Activated naive CD4-positive, alpha-beta T cell treated with anti-CD3 and anti-CD28 coated beads, Interleukin-2, amount 10 ng/mL, durations not matched to agents 7 days and 5 days (primary cell): ENCODE results near the gene DTX2.
"Not testable (repeated sequence)": the region's sequence is repeated elsewhere in the genome, so short reads cannot be mapped to it uniquely, and the experiment has no call there.

ENCODE experiments used
- CTCF ChIA-PET: fragments of 350-600 bp; sonication (Branson Sonifier 250); formaldehyde crosslinking; loops from one replicate; lab custom pipeline; 2021; ENCODE audit warnings: antibody characterized with exemption; lab: Charles Lee
- DNase-seq: peaks from one replicate; pipeline ENCODE4 v3.0.0-alpha.2; 2020
- H3K27ac Mint-ChIP-seq: one replicate; pipeline ENCODE4 v1.8.0; 2021; ENCODE audit warnings: mild to moderate bottlenecking, moderate library complexity, mixed read lengths
- H3K27me3 Mint-ChIP-seq: one replicate; pipeline ENCODE4 v1.8.0; 2021; ENCODE audit warnings: mild to moderate bottlenecking, mixed read lengths
- H3K36me3 Mint-ChIP-seq: one replicate; pipeline ENCODE4 v1.8.0; 2021; ENCODE audit warnings: mixed read lengths
- H3K4me1 Mint-ChIP-seq: one replicate; pipeline ENCODE4 v1.8.0; 2021; ENCODE audit warnings: mixed read lengths
- H3K4me3 Mint-ChIP-seq: one replicate; pipeline ENCODE4 v1.8.0; 2021; ENCODE audit warnings: mild to moderate bottlenecking, moderate library complexity, mixed read lengths
- H3K9me3 Mint-ChIP-seq: one replicate; pipeline ENCODE4 v1.8.0; 2021; ENCODE audit warnings: mixed read lengths

The DTX2 gene

DNA sequence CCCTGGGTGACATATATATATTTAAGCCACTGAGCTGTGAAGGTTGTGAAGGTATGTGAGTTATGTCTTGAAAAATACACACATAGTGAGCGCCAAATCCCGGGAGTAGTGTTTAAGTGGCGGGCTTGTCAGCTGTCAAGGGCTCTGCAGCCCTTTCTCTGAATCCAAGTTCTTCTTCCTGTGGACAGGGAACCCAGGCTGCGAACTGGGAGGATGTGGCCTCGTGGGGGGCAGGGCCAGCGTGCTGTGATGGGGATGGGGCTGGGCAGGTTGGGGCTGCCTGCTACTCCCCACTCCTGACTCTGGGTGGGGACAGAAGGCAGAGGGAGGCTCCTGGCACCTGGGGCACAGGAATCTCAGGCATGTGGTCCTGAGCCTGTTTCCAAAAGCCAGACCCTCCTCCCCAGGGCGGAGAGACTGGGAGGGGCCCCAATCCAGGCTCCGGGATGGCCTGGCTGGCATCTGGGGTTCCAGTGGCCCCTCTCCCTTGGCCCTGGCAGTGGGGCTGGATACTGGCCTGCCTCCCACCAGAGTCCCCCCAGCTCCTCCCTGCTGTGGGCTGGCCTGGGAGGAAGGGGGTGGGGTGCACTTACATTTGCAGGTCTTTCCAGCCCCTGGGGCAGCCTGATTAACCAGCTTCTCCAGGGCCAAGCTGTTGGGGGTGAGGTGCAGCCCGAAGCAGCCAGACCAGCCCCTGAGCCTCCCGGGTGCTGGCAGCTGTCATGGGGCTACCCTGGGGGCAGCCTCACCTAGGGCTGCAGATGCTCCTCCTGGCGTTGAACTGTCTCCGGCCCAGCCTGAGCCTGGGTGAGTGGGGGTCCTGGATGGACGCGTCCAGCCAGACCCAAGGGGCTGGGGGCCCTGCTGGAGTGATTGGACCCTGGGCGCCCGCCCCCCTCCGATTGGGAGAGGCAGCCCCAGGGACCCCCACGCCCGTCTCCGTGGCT is 48.7 kb downstream of the DTX2 start, which contains the start of gene UPK3B:
Gene UPK3B, plus strand, starts transcription at position 622 of the 947 bp plus-strand sequence. Its CDS starts 101 bp downstream, at position 723.
- no peak within 1 kb of the TSS for H3K27ac Mint-ChIP-seq
- H3K27me3 Mint-ChIP-seq = no peaks in the 10 kb centered on the region
- CTCF ChIA-PET = no interaction called here
- peak; percentile 44 for DNase-seq
- H3K9me3 Mint-ChIP-seq = no peaks in the 10 kb centered on the region
- H3K36me3 Mint-ChIP-seq = no peaks in the 10 kb centered on the region
- H3K4me3 Mint-ChIP-seq = no peak within 1 kb of the TSS
- peaks cover 5% of the 10 kb centered on the region for H3K4me1 Mint-ChIP-seq

- H3K4me1 Mint-ChIP-seq, DNase-seq, H3K27ac Mint-ChIP-seq, CTCF ChIA-PET, H3K36me3 Mint-ChIP-seq, H3K27me3 Mint-ChIP-seq, H3K4me3 Mint-ChIP-seq, H3K9me3 Mint-ChIP-seq: not testable (repeated sequence)
These were observed 49.8 kb downstream of the DTX2 start for GRCh38 chr7:76511200-76511910.

DNA sequence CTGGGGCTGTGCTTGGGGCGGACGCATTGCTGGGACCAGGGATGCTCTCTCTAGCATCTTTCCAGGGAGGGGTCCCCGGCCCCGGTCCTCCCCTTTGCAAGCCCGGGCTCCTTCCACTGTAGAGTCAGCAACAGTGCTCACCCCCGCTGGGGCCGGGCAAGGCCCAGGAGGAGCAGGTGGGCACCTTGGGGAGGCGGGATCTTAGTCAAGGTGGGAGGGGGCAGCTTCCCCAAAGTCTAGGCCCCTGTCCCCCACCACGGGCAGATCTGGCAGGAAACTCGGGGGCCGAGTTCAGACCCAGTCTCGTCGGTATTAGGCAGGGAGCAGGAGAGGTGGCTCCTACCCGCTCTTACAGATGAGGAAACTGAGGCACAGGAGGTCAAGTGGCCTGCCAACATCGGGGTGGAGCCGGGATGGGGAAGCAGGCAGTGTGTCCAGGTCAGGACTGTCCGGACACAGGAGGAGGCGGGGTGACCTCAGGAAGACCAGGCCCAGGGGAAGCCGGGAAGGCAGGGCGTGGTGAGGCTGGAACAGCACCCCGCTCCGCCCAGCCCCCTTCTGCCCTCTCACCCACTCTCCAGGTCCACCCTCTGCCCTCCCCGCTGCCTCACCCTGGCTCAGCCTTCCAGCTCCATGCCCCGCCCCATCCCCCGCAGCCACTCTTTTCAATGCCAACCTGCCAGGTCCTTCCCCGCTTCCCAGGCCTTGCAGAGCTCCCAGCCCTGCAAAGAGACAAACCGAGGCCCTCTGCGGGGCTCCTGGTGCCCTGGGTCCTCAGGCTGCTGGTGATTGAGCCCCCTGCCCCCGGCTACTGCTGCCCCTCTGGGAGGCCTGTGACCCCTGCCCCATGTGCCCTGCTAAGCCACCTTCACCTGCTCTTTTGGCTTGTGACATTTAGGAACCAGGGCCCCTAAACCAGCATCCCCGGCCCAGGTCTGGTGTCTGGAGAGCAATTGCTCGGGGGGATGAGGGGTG is 50.7 kb downstream of the DTX2 start:
- CTCF ChIA-PET = not testable (repeated sequence)

GRCh38 chr7:76512941-76513816 is 51.7 kb downstream of the DTX2 start:
- H3K27me3 Mint-ChIP-seq = peaks cover 2% of the 10 kb centered on the region
- CTCF ChIA-PET = no interaction called here
- no peak overlapping the region for H3K27ac Mint-ChIP-seq
- DNase-seq = no peak
- H3K4me3 Mint-ChIP-seq = no peak overlapping the region
- H3K36me3 Mint-ChIP-seq = no peaks in the 10 kb centered on the region
- no peaks in the 10 kb centered on the region for H3K9me3 Mint-ChIP-seq
- H3K4me1 Mint-ChIP-seq = peaks cover 5% of the 10 kb centered on the region

More for the DNA sequence above, 50.7 kb downstream of the DTX2 start:
- not testable (repeated sequence) for DNase-seq, H3K4me1 Mint-ChIP-seq, H3K27me3 Mint-ChIP-seq, H3K27ac Mint-ChIP-seq, H3K4me3 Mint-ChIP-seq, H3K9me3 Mint-ChIP-seq, H3K36me3 Mint-ChIP-seq

- Mint-ChIP-seq H3K9me3 (no peaks in the 10 kb centered on the region), H3K27ac (no peak overlapping the region), H3K27me3 (peaks cover 5% of the 10 kb centered on the region), H3K4me1 (peaks cover 5% of the 10 kb centered on the region), H3K36me3 (no peaks in the 10 kb centered on the region), H3K4me3 (no peak overlapping the region)
- CTCF ChIA-PET = no interaction called here
- no peak for DNase-seq
These were observed 52.6 kb downstream of the DTX2 start for GRCh38 chr7:76513817-76514799.

DNA sequence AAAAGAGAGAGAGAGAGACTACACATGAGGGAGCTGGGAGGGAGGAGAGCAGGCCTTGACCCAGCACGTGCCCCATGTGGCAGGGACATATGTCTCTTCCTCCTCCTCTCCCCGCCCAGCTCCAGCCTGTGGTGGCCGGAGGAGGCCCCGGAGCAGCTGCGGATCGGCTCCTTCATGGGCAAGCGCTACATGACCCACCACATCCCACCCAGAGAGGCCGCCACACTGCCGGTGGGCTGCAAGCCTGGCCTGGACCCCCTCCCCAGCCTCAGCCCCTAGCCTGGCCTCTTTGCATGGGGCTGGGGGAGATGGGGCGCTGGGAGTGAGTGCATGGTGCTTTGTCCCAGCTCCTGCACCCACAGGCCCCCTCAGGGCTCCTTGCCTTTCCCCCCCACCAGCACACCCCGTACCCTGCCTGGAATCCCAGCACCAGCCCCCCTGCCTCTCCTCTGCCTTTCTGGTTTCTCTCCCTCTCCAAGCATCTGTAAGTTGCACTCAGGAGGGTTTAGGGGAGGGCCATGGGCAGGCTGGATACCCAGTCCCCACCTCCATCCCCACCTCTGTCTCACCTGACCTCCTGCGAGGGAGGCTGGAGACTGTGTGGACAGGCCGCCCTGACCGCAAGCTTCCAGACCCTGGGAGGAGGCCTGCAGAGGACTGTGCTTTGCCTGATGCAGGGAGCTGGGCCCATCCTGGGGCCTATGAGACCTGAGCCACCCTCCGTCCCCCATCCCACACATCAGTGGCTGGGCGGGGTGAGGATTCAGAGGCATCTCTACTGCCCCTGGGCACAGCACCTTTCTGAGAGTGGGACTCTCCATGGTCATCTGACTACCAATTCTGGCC is 53.6 kb downstream of the DTX2 start:
- H3K27ac Mint-ChIP-seq = no peak overlapping the region
- no peaks in the 10 kb centered on the region for H3K4me1 Mint-ChIP-seq
- no peaks in the 10 kb centered on the region for H3K36me3 Mint-ChIP-seq
- no peaks in the 10 kb centered on the region for H3K9me3 Mint-ChIP-seq
- CTCF ChIA-PET = no interaction called here
- no peak overlapping the region for H3K4me3 Mint-ChIP-seq
- peaks cover 5% of the 10 kb centered on the region for H3K27me3 Mint-ChIP-seq
- DNase-seq = no peak

DNA sequence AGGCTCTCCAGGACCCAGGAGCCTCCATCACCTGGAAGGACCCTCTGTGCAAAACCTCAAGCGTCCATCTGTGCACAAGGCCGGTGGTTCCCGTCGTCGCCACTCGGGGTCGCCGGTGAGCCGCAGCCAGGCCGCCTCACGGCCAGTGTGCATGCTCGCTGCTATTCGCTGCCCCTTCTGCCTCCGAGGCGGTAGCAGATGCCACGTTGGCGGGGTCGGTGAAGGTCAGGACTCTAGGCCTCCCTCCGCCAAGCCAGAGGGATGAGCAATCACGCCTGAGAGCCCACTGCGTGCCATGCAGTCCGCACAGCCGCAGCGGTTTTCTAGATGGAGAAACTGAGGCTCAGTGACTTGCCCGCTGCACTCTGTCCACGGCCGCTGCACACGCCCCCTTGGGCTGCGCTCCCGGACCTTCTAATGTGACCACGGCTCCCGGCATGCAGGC is 54.5 kb downstream of the DTX2 start:
- CTCF ChIA-PET = no interaction called here
- peak; percentile 60 for DNase-seq
- no peaks in the 10 kb centered on the region for H3K9me3 Mint-ChIP-seq

DNA sequence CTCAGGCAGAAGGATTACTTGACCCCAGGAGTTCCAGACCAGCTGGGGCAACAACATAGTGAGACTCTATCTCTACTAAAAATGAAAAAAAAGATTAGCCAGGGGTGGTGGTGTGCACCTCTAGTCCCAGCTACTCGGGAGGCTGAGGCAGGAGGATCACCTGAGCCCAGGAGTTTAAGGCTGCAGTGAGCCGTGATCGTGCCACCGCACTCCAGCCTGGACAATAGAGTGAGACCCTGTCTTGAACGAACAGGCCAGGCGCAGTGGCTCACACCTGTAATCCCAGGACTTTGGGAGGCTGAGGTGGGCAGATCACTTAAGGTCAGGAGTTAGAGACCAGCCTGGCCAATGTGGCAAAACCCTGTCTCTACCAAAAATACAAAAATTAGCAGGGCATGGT is 55.4 kb downstream of the DTX2 start:
- H3K4me3 Mint-ChIP-seq, H3K27me3 Mint-ChIP-seq, DNase-seq, H3K4me1 Mint-ChIP-seq, H3K27ac Mint-ChIP-seq, H3K36me3 Mint-ChIP-seq, H3K9me3 Mint-ChIP-seq, CTCF ChIA-PET: not testable (repeated sequence)

More for the DNA sequence above, 54.5 kb downstream of the DTX2 start:
- Mint-ChIP-seq H3K4me1 (no peaks in the 10 kb centered on the region), H3K4me3 (no peak overlapping the region), H3K27ac (no peak overlapping the region), H3K36me3 (no peaks in the 10 kb centered on the region), H3K27me3 (peaks cover 8% of the 10 kb centered on the region)

GRCh38 chr7:76526183-76526582 is 64.7 kb downstream of the DTX2 start:
- H3K27ac Mint-ChIP-seq, H3K4me3 Mint-ChIP-seq, H3K27me3 Mint-ChIP-seq, DNase-seq, H3K9me3 Mint-ChIP-seq, CTCF ChIA-PET, H3K4me1 Mint-ChIP-seq, H3K36me3 Mint-ChIP-seq: not testable (repeated sequence)

DNA sequence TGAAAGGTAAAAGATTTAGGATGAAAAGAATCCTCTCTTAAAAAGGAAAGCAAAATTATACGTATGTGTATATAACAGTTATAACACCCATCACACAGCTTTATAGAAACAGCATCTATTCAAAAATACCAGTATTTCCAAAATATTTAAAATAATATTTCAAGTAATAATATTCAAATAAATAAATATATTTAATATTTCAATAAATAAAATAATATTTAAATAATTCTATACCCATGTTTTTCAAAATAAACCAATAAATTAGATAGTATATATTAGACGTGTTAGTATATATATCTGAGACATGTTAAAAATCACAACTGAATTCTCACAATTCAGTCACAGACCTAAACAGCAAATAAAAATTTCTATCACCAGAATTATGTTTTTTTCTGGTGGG is 70.1 kb downstream of the DTX2 start:
- H3K36me3 Mint-ChIP-seq, H3K9me3 Mint-ChIP-seq, DNase-seq, H3K4me1 Mint-ChIP-seq, CTCF ChIA-PET, H3K4me3 Mint-ChIP-seq, H3K27me3 Mint-ChIP-seq, H3K27ac Mint-ChIP-seq: not testable (repeated sequence)

DNA sequence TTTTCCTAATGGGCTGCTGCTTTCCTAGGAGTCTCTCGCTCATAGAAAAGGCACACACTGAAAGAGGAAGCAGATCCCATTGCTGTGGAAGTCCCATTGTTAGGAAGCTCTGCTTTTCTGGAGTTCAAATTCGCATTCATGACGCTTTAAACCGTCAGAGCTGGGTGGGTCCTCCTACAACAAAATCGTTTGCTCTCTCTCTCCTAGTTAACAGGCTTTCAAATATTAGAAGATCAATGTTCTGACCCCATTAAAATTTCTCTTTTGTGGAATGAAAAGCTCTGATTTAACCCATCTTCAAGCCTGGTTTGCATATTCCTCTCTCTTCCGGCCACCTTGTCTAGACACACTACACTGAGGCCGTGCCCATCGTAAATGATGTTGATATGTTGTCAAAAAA is 81.7 kb downstream of the DTX2 start, which contains the start of gene SPDYE16:
Gene SPDYE16, minus strand, starts transcription at position 101 of the 400 bp plus-strand sequence. CDS start 1,838 bp downstream, outside the sequence.
- H3K9me3 Mint-ChIP-seq, H3K36me3 Mint-ChIP-seq, DNase-seq, CTCF ChIA-PET, H3K27me3 Mint-ChIP-seq, H3K4me1 Mint-ChIP-seq, H3K27ac Mint-ChIP-seq, H3K4me3 Mint-ChIP-seq: not testable (repeated sequence)
